ENCODE data around the gene MDM1.

The MDM1 gene

GRCh38 chr12:68364893-68365725 lies 32.9 kb upstream of the MDM1 start:
- H3K27me3 ChIP-seq (ENCODE audit: control insufficient read depth, insufficient read depth, low read length) = no peaks in the 10 kb centered on the region
- H3K9ac ChIP-seq = no peak overlapping the region
- peaks cover 22% of the 10 kb centered on the region for H3K4me1 ChIP-seq
- peak overlapping the region; percentile 92 for H3K27ac ChIP-seq
- H3K36me3 ChIP-seq (ENCODE audit: control insufficient read depth, insufficient read depth, low read length) = no peaks in the 10 kb centered on the region
- TF ChIP-seq CTCF (IDR thresholded peaks at IDR 0.05) = no peak
- H3K4me2 ChIP-seq (ENCODE audit: low read length) = peak overlapping the region; percentile 57
- peak overlapping the region; percentile 46 for H3K4me3 ChIP-seq (ENCODE audit: low read depth, low read length)
- H2AFZ ChIP-seq = peak overlapping the region; percentile 84
- no peaks in the 10 kb centered on the region for H3K79me2 ChIP-seq
- no peaks in the 10 kb centered on the region for H3K9me3 ChIP-seq (ENCODE audit: control insufficient read depth, low read length)

GRCh38 chr12:68364328-68364727 lies 32.2 kb upstream of the MDM1 start:
- Histone ChIP-seq H3K4me2 (ENCODE audit: low read length) (peak overlapping the region; percentile 57), H3K27me3 (ENCODE audit: control insufficient read depth, insufficient read depth, low read length) (no peaks in the 10 kb centered on the region), H3K79me2 (no peaks in the 10 kb centered on the region), H2AFZ (peak overlapping the region; percentile 84), H3K36me3 (ENCODE audit: control insufficient read depth, insufficient read depth, low read length) (no peaks in the 10 kb centered on the region), H3K27ac (peak overlapping the region; percentile 92), H3K9ac (no peak overlapping the region), H3K4me1 (peaks cover 22% of the 10 kb centered on the region), H3K4me3 (ENCODE audit: low read depth, low read length) (no peak overlapping the region), H3K9me3 (ENCODE audit: control insufficient read depth, low read length) (no peaks in the 10 kb centered on the region)
- no peak for TF ChIP-seq CTCF (IDR thresholded peaks at IDR 0.05)

DNA sequence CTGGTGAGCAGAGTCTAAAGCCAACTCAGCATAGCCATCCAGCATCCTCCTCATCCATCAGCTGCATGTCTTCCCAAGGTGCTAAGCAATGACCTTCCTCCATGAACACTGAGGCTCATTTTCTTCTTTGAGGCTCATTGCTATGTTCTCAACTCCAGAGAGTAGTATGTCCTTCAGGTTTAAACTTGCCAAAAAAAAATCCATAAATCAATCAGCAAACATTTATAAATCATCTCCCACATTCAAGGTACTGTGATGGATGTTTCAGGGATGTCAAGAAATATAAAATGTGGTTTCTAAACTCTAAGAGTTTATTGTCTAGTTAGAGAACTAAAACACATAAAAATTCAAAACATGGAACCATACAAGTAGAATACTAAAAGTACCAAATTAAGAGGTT lies 29.8 kb upstream of the MDM1 start:
- no peak overlapping the region for H3K4me2 ChIP-seq (ENCODE audit: low read length)
- H3K9me3 ChIP-seq (ENCODE audit: control insufficient read depth, low read length) = no peaks in the 10 kb centered on the region
- no peak overlapping the region for H3K27ac ChIP-seq
- H3K4me3 ChIP-seq (ENCODE audit: low read depth, low read length) = no peak overlapping the region
- H3K4me1 ChIP-seq = peaks cover 28% of the 10 kb centered on the region
- no peaks in the 10 kb centered on the region for H3K27me3 ChIP-seq (ENCODE audit: control insufficient read depth, insufficient read depth, low read length)
- H3K9ac ChIP-seq = no peak overlapping the region
- no peak overlapping the region for H2AFZ ChIP-seq
- no peak for TF ChIP-seq CTCF (IDR thresholded peaks at IDR 0.05)
- no peaks in the 10 kb centered on the region for H3K79me2 ChIP-seq
- no peaks in the 10 kb centered on the region for H3K36me3 ChIP-seq (ENCODE audit: control insufficient read depth, insufficient read depth, low read length)

- H3K4me1 ChIP-seq = peaks cover 18% of the 10 kb centered on the region
- H3K9ac ChIP-seq = no peak overlapping the region
- no peaks in the 10 kb centered on the region for H3K9me3 ChIP-seq (ENCODE audit: control insufficient read depth, low read length)
- no peaks in the 10 kb centered on the region for H3K36me3 ChIP-seq (ENCODE audit: control insufficient read depth, insufficient read depth, low read length)
- no peak overlapping the region for H2AFZ ChIP-seq
- H3K4me3 ChIP-seq (ENCODE audit: low read depth, low read length) = no peak overlapping the region
- no peaks in the 10 kb centered on the region for H3K79me2 ChIP-seq
- H3K27ac ChIP-seq = no peak overlapping the region
- no peak for TF ChIP-seq CTCF (IDR thresholded peaks at IDR 0.05)
- H3K27me3 ChIP-seq (ENCODE audit: control insufficient read depth, insufficient read depth, low read length) = no peaks in the 10 kb centered on the region
- H3K4me2 ChIP-seq (ENCODE audit: low read length) = no peak overlapping the region
Observed at GRCh38 chr12:68359674-68360073, 27.5 kb upstream of the MDM1 start.
